ENCODE results near the gene RNF145. TPM values are rescaled to one million over a fixed set of nuclear protein-coding genes. Genes with fewer than 3 reads are reported as not detected.
"Not testable (repeated sequence)": the region's sequence is repeated elsewhere in the genome, so short reads cannot be mapped to it uniquely, and the experiment has no call there.

The RNF145 gene
- total and polyA plus RNA-seq, 5 donors from 2014 or later = 8.8 to 67.9 (median 11.3) TPM

DNA sequence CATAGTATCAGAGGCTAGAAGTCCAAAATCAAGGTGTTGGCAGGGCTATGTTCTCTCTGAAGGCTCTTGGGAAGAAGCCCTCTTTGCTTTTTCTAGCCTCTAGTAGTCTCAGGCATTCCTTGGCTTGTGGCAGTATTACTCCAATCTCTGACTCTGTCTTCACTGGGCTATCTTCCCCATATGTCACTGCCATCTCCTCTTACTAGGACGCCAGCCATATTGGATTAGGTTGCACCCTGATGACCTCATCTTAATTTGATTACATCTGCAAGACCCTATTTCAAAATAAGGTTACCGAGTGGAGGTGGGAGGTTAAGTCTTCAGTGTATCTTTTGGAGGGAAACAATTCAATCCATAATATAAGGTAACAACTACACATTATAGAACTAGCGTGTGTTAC lies 88.3 kb downstream of the RNF145 start:
- Histone ChIP-seq H3K4me1 (ENCODE audit: control insufficient read depth, insufficient read depth, low read length, poor library complexity, severe bottlenecking) (peaks cover 6% of the 10 kb centered on the region), H3K36me3 (ENCODE audit: control insufficient read depth, insufficient read depth, low read length) (no peaks in the 10 kb centered on the region), H3K27ac (ENCODE audit: insufficient read depth, low read length, poor library complexity, severe bottlenecking) (peak overlapping the region; percentile 60), H3K4me3 (ENCODE audit: low read depth, low read length) (peak overlapping the region; percentile 57), H3K9me3 (ENCODE audit: control insufficient read depth in 2 of 2, low read length in 2 of 2) (peaks cover 8 to 11% of the 10 kb centered on the region in 2 experiments), H3K27me3 (ENCODE audit: control insufficient read depth, insufficient read depth, low read length) (peaks cover 2% of the 10 kb centered on the region)
- DNase-seq = no peak
- Mint-ChIP-seq H3K9me3 (peaks cover 0 to 14% (median 9%) of the 10 kb centered on the region in 7 donors), H3K4me3 (peak overlapping the region in 2 of 4 donors; percentile 68 to 76), H3K27ac (peak overlapping the region; percentile 89 to 99 (median 91)), H3K36me3 (no peaks in the 10 kb centered on the region), H3K4me1 (peaks cover 8 to 22% (median 14%) of the 10 kb centered on the region in 4 donors), H3K27me3 (peaks cover 13% of the 10 kb centered on the region)
- no peak for ATAC-seq (ENCODE audit: low read depth in 2 of 2)

DNA sequence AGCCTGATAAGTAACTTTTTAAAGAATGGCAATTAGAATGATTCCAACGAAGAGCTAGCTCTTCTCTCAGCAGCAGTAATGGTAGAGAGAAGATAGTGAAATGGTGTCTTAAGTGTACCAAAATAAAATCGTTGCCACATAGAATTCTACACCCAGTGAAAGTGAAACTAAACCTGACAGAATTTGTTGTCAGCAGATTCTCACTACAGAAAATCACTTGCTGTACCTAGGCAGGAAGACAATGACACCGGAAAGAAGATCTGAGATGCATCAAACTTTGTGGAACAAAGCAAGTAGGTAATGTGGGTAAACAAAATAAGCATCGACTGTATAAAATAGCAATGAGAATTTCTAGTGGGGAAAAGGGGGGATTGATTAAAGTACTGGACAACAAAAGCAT lies 88.9 kb downstream of the RNF145 start:
- Mint-ChIP-seq H3K9me3 (peaks cover 0 to 9% (median 5%) of the 10 kb centered on the region in 7 donors), H3K36me3 (no peaks in the 10 kb centered on the region), H3K27ac (peak overlapping the region; percentile 89 to 99 (median 91)), H3K4me3 (peak overlapping the region; percentile 56 to 76 (median 67)), H3K27me3 (peaks cover 7% of the 10 kb centered on the region), H3K4me1 (peaks cover 8 to 22% (median 14%) of the 10 kb centered on the region in 4 donors)
- Histone ChIP-seq H3K27ac (ENCODE audit: insufficient read depth, low read length, poor library complexity, severe bottlenecking) (peak overlapping the region; percentile 60), H3K9me3 (ENCODE audit: control insufficient read depth in 2 of 2, low read length in 2 of 2) (peaks cover 2 to 9% of the 10 kb centered on the region in 2 experiments), H3K36me3 (ENCODE audit: control insufficient read depth, insufficient read depth, low read length) (no peaks in the 10 kb centered on the region), H3K27me3 (ENCODE audit: control insufficient read depth, insufficient read depth, low read length) (peaks cover under 1% of the 10 kb centered on the region), H3K4me3 (ENCODE audit: low read depth, low read length) (peak overlapping the region; percentile 57), H3K4me1 (ENCODE audit: control insufficient read depth, insufficient read depth, low read length, poor library complexity, severe bottlenecking) (peaks cover 6% of the 10 kb centered on the region)
- peak; percentile 83 to 94 for ATAC-seq (ENCODE audit: low read depth in 2 of 2)
- peak in 2 of 3 donors; percentile 68 to 90 for DNase-seq

DNA sequence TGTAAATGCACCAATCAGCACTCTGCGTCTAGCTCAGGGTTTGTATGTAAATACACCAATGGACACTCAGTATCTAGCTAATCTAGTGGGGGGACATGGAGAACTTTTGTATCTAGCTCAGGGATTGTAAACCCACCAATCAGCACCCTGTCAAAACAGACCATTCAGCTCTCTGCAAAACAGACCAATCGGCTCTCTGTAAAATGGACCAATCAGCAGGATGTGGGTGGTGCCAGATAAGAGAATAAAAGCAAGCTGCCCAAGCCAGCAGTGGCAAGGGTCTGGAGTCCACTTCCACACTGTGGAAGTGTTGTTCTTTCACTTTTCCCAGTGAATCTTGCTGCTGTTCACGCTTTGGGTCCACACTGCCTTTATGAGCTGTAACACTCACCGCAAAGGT lies 89.5 kb downstream of the RNF145 start:
- H3K36me3 Mint-ChIP-seq; H3K4me1 ChIP-seq (ENCODE audit: control insufficient read depth, insufficient read depth, low read length, poor library complexity, severe bottlenecking); H3K27ac ChIP-seq (ENCODE audit: insufficient read depth, low read length, poor library complexity, severe bottlenecking); H3K27me3 Mint-ChIP-seq; H3K9me3 Mint-ChIP-seq; ATAC-seq (ENCODE audit: low read depth in 2 of 2); H3K4me3 ChIP-seq (ENCODE audit: low read depth, low read length); H3K36me3 ChIP-seq (ENCODE audit: control insufficient read depth, insufficient read depth, low read length); DNase-seq; H3K9me3 ChIP-seq (ENCODE audit: control insufficient read depth in 2 of 2, low read length in 2 of 2); H3K27me3 ChIP-seq (ENCODE audit: control insufficient read depth, insufficient read depth, low read length): not testable (repeated sequence)
- Mint-ChIP-seq H3K27ac (peak overlapping the region; percentile 89 to 99 (median 91)), H3K4me1 (peaks cover 8 to 22% (median 14%) of the 10 kb centered on the region in 4 donors), H3K4me3 (peak overlapping the region in 3 of 4 donors; percentile 66 to 76 (median 68))

DNA sequence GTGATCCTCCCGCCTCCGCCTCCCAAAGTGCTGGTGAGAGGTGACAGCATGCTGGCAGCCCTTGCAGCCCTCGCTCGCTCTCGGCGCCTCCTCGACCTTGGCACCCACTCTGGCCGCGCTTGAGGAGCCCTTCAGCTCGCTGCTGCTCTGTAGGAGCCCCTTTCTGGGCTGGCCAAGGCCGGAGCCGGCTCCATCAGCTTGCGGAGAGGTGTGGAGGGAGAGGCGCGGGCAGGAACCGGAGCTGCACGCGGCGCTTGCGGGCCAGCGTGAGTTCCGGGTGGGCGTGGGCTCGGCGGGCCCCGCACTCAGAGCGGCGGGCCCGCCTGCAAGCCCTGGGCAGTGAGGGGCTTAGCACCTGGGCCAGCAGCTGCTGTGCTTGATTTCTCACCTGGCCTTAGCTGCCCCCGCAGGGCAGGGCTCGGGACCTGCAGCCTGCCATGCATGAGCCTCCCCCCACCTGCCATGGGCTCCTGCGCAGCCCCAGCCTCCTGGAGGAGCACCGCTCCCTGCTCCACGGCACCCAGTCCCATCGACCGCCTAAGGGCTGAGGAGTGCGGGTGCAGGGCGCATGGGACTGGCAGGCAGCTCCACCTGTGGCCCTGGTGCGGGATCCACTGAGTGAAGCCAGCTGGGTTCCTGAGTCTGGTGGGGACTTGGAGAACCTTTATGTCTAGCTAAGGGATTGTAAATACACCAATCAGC lies 90.2 kb downstream of the RNF145 start:
- not testable (repeated sequence) for H3K4me3 Mint-ChIP-seq; H3K27ac ChIP-seq (ENCODE audit: insufficient read depth, low read length, poor library complexity, severe bottlenecking); ATAC-seq (ENCODE audit: low read depth in 2 of 2); H3K9me3 Mint-ChIP-seq; H3K27me3 ChIP-seq (ENCODE audit: control insufficient read depth, insufficient read depth, low read length); H3K4me1 ChIP-seq (ENCODE audit: control insufficient read depth, insufficient read depth, low read length, poor library complexity, severe bottlenecking); H3K36me3 Mint-ChIP-seq; H3K9me3 ChIP-seq (ENCODE audit: control insufficient read depth in 2 of 2, low read length in 2 of 2); H3K36me3 ChIP-seq (ENCODE audit: control insufficient read depth, insufficient read depth, low read length); H3K27ac Mint-ChIP-seq; H3K4me3 ChIP-seq (ENCODE audit: low read depth, low read length); DNase-seq; H3K27me3 Mint-ChIP-seq
- H3K4me1 Mint-ChIP-seq = peaks cover 8 to 22% (median 14%) of the 10 kb centered on the region in 4 donors

DNA sequence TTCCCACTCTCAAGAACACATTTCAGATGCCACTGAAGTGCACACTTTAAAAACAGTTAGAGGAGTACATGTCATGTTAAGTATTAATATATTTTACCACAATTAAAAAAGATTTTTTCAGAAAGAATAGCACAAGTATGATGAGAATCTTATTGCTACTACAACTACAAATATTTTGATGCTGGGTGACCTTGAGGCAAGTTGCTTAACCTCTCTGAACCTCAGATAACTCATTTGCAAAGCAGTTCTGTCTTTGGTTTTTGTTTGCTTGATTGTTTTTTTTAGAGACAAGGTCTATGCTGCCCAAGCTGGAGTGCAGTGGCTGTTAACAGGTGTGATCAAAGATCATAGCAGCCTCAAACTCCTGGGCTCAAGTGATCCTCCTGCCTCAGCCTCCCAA lies 95.9 kb downstream of the RNF145 start:
- no peak overlapping the region for H3K4me3 ChIP-seq (ENCODE audit: low read depth, low read length)
- DNase-seq (no peak), ATAC-seq (ENCODE audit: low read depth in 2 of 2) (no peak)
- Mint-ChIP-seq H3K4me1 (peaks cover 0 to 2% (median 0%) of the 10 kb centered on the region in 4 donors), H3K27me3 (peaks cover 32% of the 10 kb centered on the region), H3K27ac (no peak overlapping the region), H3K9me3 (peaks cover 0 to 1% (median 0%) of the 10 kb centered on the region in 7 donors), H3K4me3 (no peak overlapping the region), H3K36me3 (no peaks in the 10 kb centered on the region)
- H3K9me3 ChIP-seq (ENCODE audit: control insufficient read depth in 2 of 2, low read length in 2 of 2) = no peaks in the 10 kb centered on the region
- peaks cover 16% of the 10 kb centered on the region for H3K27me3 ChIP-seq (ENCODE audit: control insufficient read depth, insufficient read depth, low read length)
- no peaks in the 10 kb centered on the region for H3K36me3 ChIP-seq (ENCODE audit: control insufficient read depth, insufficient read depth, low read length)
- no peak overlapping the region for H3K27ac ChIP-seq (ENCODE audit: insufficient read depth, low read length, poor library complexity, severe bottlenecking)
- H3K4me1 ChIP-seq (ENCODE audit: control insufficient read depth, insufficient read depth, low read length, poor library complexity, severe bottlenecking) = no peaks in the 10 kb centered on the region

DNA sequence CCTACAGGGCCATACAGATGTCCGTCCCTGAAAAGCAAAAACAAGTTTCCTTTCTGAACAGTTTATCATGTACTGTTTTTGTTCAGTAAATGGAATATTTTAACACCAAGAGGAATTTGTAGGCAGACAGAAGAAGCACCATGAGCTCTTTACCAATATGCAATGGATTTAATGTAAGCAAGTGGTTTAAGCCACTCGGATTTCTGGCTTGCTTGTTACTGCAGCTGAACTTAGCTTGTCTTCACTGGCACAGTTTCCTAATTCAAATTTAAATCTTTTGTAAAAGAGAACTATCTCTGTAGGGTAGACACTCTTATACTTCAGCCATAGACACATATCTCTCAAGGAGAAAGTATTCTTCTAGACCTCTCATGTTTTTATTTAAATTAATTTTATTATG lies 96.9 kb downstream of the RNF145 start:
- Mint-ChIP-seq H3K4me3 (no peak overlapping the region), H3K27me3 (peaks cover 41% of the 10 kb centered on the region), H3K4me1 (no peaks in the 10 kb centered on the region), H3K9me3 (no peaks in the 10 kb centered on the region), H3K36me3 (no peaks in the 10 kb centered on the region), H3K27ac (no peak overlapping the region)
- Histone ChIP-seq H3K9me3 (ENCODE audit: control insufficient read depth in 2 of 2, low read length in 2 of 2) (no peaks in the 10 kb centered on the region), H3K4me1 (ENCODE audit: control insufficient read depth, insufficient read depth, low read length, poor library complexity, severe bottlenecking) (no peaks in the 10 kb centered on the region), H3K27me3 (ENCODE audit: control insufficient read depth, insufficient read depth, low read length) (peaks cover 20% of the 10 kb centered on the region), H3K36me3 (ENCODE audit: control insufficient read depth, insufficient read depth, low read length) (no peaks in the 10 kb centered on the region), H3K4me3 (ENCODE audit: low read depth, low read length) (no peak overlapping the region), H3K27ac (ENCODE audit: insufficient read depth, low read length, poor library complexity, severe bottlenecking) (no peak overlapping the region)
- ATAC-seq (ENCODE audit: low read depth in 2 of 2) (no peak), DNase-seq (no peak)

Other genes starting within 250 kb of the RNF145 start
- 0.64 TPM for gene EBF1, start 109.6 kb downstream of the RNF145 start, total RNA-seq
- gene EBF1, start 109.6 kb downstream of the RNF145 start, polyA plus RNA-seq = under 1 TPM in 2 of 4 donors, not detected in 2; 0.23 to 0.29 TPM
- gene UBLCP1, start 53.7 kb upstream of the RNF145 start, total RNA-seq = 20.5 TPM
- gene UBLCP1, start 53.7 kb upstream of the RNF145 start, polyA plus RNA-seq = 10 to 100 TPM; 52.8 to 66.1 (median 60.2) TPM
- not detected for gene IL12B, start 120.9 kb upstream of the RNF145 start, total RNA-seq
- gene IL12B, start 120.9 kb upstream of the RNF145 start, polyA plus RNA-seq = not detected